ENCODE measurements around the gene PIP4K2C. TPM values are rescaled to one million over a fixed set of nuclear protein-coding genes. Genes with fewer than 3 reads are reported as not detected.

The PIP4K2C gene
- 10 to 100 TPM; 16.8 to 18.3 TPM for total RNA-seq

DNA sequence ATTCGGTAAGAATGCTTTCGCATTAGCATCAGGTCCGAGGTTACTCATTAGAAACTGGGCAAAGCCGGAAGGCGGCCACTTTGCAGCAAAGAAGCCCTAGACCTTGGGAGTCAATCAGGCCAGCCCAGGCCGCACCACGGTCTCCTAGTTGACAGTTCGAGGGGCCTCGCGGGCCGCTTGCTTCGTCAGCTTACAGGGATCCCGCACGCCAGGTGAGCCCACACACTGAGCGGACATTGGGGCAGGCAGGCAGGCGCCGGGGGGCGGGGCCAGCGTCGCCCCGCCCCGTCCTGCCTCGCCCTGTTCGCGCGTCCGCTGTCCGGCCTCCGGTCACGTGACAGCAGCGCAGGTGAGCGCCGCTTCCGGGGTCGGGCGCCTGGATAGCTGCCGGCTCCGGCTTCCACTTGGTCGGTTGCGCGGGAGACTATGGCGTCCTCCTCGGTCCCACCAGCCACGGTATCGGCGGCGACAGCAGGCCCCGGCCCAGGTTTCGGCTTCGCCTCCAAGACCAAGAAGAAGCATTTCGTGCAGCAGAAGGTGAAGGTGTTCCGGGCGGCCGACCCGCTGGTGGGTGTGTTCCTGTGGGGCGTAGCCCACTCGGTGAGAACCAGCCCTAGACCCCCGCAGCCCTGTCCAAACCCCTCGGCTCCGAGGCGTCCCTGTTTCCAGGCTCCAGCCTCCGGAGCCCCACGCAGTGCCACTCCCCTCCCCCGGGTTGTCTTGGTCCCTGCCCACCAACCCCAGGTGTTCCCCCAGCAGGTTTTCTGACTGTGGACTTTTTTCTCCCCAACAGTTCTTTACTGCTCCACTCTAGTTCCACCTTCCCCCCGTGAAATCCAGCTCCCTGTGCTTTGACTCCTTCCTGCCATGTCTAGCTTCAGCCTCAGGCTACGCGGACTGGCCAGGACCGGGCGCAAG, at the start of gene PIP4K2C:
PIP4K2C (plus strand) TSS at position 329 of the 918 bp plus-strand sequence; CDS start at position 427, 98 bp downstream.

GRCh38 chr12:57546438-57547287, 44.3 kb upstream of the PIP4K2C start, which contains the start of gene DCTN2:
DCTN2 (minus strand) TSS chr12:57547192; CDS start chr12:57547063, 129 bp downstream.

GRCh38 chr12:57549909-57550640, 40.9 kb upstream of the PIP4K2C start, which contains the start of gene KIF5A:
KIF5A (plus strand) TSS chr12:57550044; CDS start chr12:57550272, 228 bp downstream.

DNA sequence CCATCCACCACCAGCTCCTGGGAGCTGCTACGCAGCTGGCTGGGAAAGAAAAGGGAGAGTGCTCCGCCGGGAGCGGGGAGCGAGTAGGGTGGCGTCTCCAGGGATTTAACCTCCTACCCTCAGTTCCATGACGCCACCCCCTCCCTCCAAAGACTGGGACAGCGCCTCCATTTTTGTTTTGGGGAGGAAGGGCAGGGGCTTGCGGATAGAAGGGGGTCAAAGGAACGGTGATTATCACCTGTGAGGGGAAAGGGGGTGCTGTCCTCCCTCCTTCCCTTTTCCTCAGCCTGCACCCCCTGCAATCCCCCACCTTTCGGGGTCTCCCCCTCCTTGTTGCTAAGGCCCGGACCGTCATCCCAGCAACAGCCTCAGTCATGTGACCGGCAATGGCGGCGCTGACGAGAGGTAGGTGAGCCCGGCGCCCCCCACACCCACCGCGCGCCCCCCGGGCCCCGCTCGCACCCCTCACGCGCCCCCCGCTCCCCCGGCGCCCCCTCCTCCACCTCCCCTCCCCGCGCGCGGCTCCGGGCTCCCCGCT, 13.5 kb downstream of the PIP4K2C start, which contains the start of gene DTX3:
DTX3 (plus strand) TSS at position 371 of the 538 bp plus-strand sequence. CDS start 1,694 bp downstream, outside the sequence.

DNA sequence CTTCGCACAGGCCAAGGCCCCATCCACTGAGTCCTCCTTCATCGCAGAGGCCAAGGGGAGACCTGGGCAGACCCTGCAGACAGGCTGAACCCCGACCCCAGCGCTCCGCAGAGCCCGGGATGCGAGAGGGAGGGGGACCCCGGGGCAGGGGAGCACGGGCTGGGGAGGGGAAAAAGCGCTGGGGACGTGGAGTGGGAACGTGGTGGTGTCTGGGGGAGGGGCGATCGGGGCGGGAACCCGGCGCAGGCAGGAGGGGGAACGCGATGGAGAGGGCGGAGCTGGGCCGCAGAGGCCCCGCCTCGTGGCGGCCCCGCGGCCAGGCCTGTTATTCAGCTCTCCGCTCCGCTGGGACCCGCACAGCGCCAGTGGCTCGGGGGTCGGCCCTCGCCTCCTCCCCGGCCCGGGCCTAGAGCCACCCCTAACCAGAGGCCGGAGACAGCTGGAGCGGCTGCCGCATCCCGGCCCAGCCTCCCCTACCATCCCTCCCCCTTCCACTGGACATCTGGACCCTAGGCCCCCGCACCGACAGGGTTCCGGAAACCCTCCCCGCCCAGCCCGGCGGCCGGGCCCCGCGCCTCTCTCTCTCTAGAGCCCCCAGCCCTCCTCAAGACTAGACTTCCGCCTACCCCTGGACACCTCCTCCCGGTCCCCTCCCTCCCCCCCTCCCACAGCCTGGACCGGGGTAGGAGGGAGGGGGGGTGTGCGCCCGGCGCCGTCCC, 20.3 kb downstream of the PIP4K2C start, which contains the start of gene ARHGEF25:
ARHGEF25 (plus strand) TSS at position 328 of the 719 bp plus-strand sequence. CDS start 460 bp downstream, outside the sequence.

GRCh38 chr12:57632958-57633840, 42.2 kb downstream of the PIP4K2C start, which contains the start of gene B4GALNT1:
B4GALNT1 (minus strand) TSS chr12:57633201; CDS start chr12:57632132, 1,069 bp downstream.

Other genes with a start within 250 kb of the PIP4K2C start
- 10 to 100 TPM; 67.8 to 72.0 TPM for gene R3HDM2, start 160.1 kb upstream of the PIP4K2C start, total RNA-seq
- not detected for gene INHBC, start 156.4 kb upstream of the PIP4K2C start, total RNA-seq
- not detected for gene INHBE, start 135.9 kb upstream of the PIP4K2C start, total RNA-seq
- 1 to 10 TPM in 1 of 2 experiments, under 1 TPM in 1; 0.88 to 1.5 TPM for gene GLI1, start 131.4 kb upstream of the PIP4K2C start, total RNA-seq
- 100 to 1,000 TPM; 211 to 247 TPM for gene ARHGAP9, start 111.3 kb upstream of the PIP4K2C start, total RNA-seq
- 100 to 1,000 TPM; 192 to 213 TPM for gene MARS1, start 103.1 kb upstream of the PIP4K2C start, total RNA-seq
- 10 to 100 TPM; 18.4 to 19.2 TPM for gene DDIT3, start 70.7 kb upstream of the PIP4K2C start, total RNA-seq
- 10 to 100 TPM; 78.2 to 82.2 TPM for gene MBD6, start 68.4 kb upstream of the PIP4K2C start, total RNA-seq
- 10 to 100 TPM; 78.3 to 80.0 TPM for gene DCTN2, start 44.0 kb upstream of the PIP4K2C start, total RNA-seq
- under 1 TPM; 0.58 to 0.71 TPM for gene KIF5A, start 41.1 kb upstream of the PIP4K2C start, total RNA-seq
- gene DTX3, start 13.6 kb downstream of the PIP4K2C start, total RNA-seq = 10 to 100 TPM; 22.1 to 24.5 TPM
- gene ARHGEF25, start 20.2 kb downstream of the PIP4K2C start, total RNA-seq = 1 to 10 TPM in 1 of 2 experiments, under 1 TPM in 1; 0.76 to 1.1 TPM
- gene B4GALNT1, start 42.0 kb downstream of the PIP4K2C start, total RNA-seq = under 1 TPM; 0.33 to 0.63 TPM
- gene OS9, start 102.9 kb downstream of the PIP4K2C start, total RNA-seq = 100 to 1,000 TPM; 133 to 136 TPM
- 10 to 100 TPM; 66.7 to 68.6 TPM for gene AGAP2, start 147.6 kb downstream of the PIP4K2C start, total RNA-seq
- 10 to 100 TPM; 17.8 to 19.3 TPM for gene TSPAN31, start 153.8 kb downstream of the PIP4K2C start, total RNA-seq
- gene CDK4, start 161.1 kb downstream of the PIP4K2C start, total RNA-seq = 10 to 100 TPM; 77.6 to 85.6 TPM
- 10 to 100 TPM; 32.3 to 34.0 TPM for gene MARCHF9, start 163.9 kb downstream of the PIP4K2C start, total RNA-seq
- 1 to 10 TPM; 2.0 to 2.2 TPM for gene CYP27B1, start 175.9 kb downstream of the PIP4K2C start, total RNA-seq
- 10 to 100 TPM; 15.4 to 16.0 TPM for gene METTL1, start 180.9 kb downstream of the PIP4K2C start, total RNA-seq
- gene EEF1AKMT3, start 181.4 kb downstream of the PIP4K2C start, total RNA-seq = 1 to 10 TPM; 4.0 to 4.5 TPM
- gene TSFM, start 191.6 kb downstream of the PIP4K2C start, total RNA-seq = 10 to 100 TPM; 25.6 to 27.8 TPM
- 1 to 10 TPM; 3.4 to 3.7 TPM for gene AVIL, start 227.5 kb downstream of the PIP4K2C start, total RNA-seq

Measured in activated naive CD4-positive, alpha-beta T cell treated with anti-CD3 and anti-CD28 coated beads, Interleukin-2, amount 10 ng/mL, durations not matched to agents 5 hours and 36 hours (primary cell).